Activated naive CD4-positive, alpha-beta T cell (primary cell): ENCODE measurements around the gene SARS1.

Experiments used
- DNase-seq, 4 experiments: peaks; one replicate each; lab custom pipeline; 2025; lab: John Stamatoyannopoulos, UW

Gene SARS1

GRCh38 chr1:109228167-109228566 lies 14.4 kb downstream of the SARS1 start:
- DNase-seq = no peak

- no peak for DNase-seq
These were observed 15.9 kb downstream of the SARS1 start for GRCh38 chr1:109229531-109230127.

- DNase-seq = no peak
These were observed 17.3 kb downstream of the SARS1 start for GRCh38 chr1:109231066-109231465.

- DNase-seq = no peak
These were observed 21.4 kb downstream of the SARS1 start for GRCh38 chr1:109235137-109235536.

DNA sequence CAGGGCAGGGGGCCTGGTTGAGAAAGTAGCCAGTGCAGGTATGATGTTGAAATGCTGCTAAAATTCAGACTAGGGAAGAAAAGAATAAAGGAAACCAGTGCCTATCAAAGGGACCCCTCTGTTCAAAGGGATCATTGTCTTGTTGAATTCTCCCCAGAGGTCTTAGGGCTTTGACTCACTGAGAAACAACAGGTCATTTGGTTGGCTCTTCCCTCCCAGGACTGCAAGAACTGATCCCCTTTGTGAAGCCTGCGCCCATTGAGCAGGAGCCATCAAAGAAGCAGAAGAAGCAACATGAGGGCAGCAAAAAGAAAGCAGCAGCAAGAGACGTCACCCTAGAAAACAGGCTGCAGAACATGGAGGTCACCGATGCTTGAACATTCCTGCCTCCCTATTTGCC lies 23.8 kb downstream of the SARS1 start:
- DNase-seq = no peak

DNA sequence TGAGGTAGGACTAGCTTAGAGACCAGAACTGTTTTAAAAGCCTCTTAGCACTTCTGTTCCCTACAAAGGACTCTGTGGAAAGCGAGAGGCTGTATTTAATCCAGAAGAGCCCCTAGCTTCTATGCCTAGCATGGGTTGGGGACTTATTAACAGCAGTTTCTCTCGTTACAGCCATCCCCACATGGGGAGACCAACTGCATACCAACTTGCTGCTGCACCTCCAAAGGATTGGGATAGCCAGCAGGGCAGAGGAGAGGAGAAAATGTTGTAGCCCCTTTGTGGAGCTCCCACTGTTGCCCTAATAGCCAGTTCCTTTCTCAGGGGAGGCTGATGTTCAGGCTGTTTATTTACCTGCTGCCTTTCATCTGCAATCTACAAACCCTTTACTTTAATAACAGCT lies 24.7 kb downstream of the SARS1 start:
- no peak for DNase-seq

DNA sequence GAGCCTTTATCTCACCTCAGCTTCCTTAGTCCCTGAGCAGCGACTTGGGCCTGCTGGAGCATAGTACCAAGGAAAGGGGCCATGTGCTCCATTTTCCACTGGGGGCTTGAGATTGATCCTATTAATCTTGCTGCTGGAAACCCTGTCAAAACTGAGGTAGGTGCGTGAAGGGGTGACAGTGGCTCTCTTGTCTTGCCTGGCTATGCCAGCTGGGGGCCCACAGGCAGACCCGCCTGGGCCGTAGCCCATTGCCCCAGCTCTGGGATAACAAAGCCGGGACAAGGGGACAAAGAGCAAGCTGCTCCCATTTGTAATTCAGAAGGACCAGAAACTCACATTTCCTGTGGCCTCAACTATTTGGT lies 25.3 kb downstream of the SARS1 start:
- DNase-seq = no peak

DNA sequence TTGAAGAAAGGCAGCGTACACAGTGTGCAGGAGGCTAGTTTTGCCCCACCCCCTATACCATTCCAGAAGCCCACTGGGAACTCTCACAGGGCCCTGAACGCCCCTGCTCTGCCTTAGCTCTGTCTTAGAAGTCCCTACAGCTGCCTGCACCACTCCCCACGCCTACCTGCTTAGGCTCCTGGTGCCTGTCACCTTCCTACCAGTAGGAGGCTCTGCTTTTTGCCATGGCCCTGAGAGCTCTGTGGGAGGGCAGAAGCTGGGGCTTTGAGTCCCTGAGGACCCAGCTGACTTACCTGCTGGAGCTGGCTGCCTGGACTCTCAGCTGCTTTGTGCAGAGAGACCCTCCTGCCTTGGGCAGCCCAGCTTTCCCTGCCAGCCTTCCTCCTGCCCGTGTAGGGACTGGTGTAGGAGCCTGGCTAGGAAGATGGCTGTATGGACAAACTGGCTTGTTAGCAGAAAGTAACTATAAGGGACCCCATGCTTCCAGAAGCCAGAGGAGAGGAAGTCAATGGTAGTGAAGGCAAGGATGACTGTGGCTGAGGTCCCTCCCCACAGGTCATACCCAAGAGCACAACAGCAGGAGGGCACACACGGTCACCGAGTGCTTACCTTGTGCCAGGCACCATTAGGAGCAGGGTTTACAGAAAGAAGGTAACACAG lies 25.8 kb downstream of the SARS1 start:
- DNase-seq = no peak

- no peak for DNase-seq
These were observed 26.7 kb downstream of the SARS1 start for GRCh38 chr1:109240158-109241152.

DNA sequence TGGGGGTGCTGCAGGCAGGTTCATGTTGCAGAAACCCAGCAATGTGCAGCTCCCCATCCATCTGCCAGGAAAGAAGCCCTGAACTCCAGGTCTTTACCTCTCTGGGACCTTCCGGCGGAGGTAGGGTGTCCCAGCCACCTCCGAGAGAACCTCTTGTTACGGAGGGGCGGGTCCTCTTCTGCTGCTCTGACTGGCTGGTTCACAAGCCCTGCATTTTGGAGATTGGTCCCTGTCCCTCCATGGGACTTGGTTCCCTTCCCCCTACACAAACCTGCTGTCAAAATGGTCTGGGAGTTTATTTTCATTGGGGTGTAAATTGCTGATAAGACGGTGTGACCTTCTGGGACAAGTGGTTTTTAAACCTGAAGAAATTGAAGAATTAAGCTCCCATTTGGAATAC lies 27.6 kb downstream of the SARS1 start:
- DNase-seq = no peak

GRCh38 chr1:109241841-109242345 lies 28.2 kb downstream of the SARS1 start:
- DNase-seq = no peak

DNA sequence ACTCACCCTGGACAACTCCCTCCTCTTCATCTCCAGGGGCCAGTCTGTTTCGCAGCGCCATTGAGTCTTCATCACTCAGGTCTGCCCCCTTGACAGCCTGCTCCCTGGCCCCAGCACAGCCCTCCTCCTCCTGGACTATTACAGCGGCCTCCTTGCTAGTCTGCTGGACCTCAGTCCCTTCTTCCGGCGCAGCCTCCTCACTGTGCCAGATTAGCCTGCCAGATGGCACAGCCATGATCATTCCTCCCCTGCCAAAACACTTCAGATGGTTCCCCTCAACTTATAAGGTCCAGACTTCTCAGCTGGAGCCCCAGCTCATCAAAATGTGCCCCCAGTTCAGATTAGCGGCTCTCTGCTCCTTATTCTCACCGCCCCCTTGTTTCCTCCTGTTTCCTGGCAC lies 28.7 kb downstream of the SARS1 start:
- DNase-seq = no peak

- no peak for DNase-seq
These were observed 29.5 kb downstream of the SARS1 start for GRCh38 chr1:109243221-109243620.

DNA sequence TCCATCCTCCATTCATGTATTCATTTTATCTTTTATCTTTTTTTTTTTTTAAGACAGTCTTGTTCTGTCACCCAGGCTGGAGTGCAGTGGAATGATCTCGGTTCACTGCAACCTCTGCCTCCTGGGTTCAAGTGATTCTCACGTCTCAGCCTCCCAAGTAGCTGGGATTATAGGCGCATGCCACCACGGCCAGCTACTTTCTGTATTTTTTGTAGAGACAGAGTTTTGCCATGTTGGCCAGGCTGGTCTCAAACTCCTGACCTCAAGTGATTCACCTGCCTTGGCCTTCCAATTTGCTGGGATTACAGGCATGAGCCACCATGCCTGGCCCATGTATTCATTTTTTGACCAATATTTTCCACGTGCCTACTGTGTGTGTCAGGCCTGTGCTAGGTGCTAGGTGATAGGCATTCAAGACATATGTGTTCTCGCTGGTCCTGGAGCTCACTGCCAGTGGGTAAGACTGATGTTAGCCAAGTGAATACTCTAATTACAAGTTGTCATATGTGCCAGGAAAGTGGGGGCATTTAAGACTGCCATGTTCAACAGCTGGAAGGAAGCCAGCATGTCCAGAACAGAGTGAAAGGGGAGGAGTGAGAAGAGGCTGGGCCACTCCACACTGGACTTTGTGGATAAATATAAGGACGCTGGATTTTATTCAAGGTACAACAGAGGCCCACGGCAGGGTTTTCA lies 30.3 kb downstream of the SARS1 start:
- no peak for DNase-seq

- no peak for DNase-seq
These were observed 32.4 kb downstream of the SARS1 start for GRCh38 chr1:109246141-109246551.

DNA sequence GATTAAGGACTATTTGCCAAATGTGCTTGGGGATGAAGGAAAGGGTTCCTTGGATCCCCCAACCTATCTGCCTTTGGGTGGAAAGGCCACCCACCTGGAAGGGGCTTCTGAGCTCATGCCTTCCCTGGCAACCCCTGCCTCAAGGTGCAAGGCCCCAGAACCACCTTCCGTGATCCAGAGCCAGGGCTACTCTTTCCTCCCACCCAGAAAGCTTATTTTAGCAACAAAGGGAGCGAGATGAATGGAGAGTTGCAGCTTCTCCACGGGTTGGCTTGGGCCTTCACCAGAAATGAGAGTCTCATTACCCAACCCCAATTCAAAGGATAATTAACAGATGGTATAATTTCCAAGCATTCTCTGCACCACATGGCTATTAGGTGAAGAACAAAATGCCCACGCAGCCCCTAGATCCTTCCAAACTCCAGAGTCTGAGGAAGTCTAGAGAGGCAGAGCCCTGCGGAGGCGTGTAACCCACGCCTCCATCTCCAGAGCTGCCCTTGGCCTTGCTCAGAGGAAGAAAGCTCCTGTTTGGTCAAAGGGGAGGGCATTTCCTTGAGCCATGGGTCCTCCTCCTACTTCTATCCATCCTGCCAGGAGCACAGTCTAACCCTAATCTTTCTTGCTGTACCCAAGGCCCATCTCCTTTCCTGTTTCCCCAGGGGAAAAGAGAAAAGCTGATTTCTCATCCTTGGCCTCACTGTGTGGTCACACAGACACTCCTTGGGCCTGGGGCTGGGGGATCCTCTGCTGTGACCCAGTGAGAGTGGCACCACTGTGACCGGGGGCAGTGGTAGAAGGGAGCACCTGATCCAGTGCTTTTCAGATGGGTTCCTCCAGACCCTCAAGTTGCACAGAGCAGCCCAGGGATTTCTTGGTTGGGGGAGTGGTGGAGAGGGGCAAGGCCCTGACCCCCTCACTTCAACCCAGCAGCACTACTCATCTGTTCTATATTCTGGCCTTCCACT lies 34.0 kb downstream of the SARS1 start:
- no peak for DNase-seq

DNA sequence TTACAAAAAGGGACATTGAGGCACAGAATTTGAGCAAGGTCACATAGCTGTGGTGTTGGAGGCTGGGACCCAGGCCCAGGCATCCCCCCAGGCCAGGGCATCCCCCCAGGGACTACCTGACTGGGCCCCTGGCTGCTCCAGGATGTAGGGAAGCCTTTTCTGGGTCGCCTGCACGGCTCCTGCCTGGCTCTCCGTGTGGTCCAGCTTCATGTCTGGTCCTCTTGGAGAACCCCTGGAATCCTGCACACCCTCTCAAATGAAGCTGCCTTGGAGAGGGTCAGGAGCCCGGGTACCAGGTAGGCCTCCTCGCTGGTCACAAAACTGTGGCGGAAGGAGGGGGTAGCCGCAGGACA lies 34.7 kb downstream of the SARS1 start:
- no peak for DNase-seq

DNA sequence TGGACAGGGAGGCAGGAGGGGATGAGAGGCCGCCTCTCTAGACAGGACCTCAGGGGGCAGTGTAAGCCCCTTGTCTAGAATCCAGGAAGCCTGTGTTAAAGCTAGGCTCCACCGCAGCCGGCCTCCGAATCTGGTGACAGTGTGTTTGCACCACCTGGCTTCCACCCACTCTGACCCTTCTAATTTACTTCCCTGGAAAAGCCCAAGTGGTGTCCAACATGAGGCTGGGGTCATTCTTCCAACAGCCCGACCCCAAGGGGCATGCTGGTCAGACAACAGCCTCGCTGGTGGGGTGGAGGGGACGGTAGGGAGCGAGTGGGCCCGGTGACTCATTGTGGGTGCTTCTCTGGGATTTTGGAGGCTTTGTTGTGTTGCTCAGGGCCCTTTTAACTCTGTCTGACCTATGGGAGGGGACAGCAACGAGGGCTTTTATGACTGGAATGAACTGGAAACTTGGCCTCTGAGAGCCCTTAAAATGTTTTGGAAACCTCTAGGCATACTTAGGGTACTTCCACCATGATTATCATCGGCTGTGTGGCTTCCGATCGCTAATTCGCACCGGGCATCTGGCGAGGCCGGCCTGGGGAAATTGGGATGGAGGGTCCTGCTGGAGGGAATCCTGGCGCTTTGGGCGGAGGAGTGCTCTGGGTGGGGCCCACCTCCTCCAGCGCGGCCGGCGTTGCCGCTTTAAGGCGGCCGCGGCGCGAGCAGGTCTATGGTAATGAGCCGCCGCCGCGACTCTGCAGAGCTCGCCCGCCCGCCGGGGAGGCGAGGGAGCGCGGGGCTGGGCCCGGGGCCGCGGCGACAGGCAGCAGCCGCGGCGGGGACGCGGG lies 35.3 kb downstream of the SARS1 start, which contains the start of gene CELSR2:
CELSR2 (plus strand) TSS at position 743 of the 833 bp plus-strand sequence. CDS start 541 bp downstream, outside the sequence.
- DNase-seq = peak in 3 of 4 experiments; percentile 14 to 35 (median 16)

GRCh38 chr1:109249654-109250401 lies 36.1 kb downstream of the SARS1 start:
- no peak for DNase-seq
